Measurements from ENCODE around the gene TCF12. TPM values are rescaled to one million over a fixed set of nuclear protein-coding genes. Genes with fewer than 3 reads are reported as not detected.
"Not testable (repeated sequence)": the region's sequence is repeated elsewhere in the genome, so short reads cannot be mapped to it uniquely, and the experiment has no call there.

The TCF12 gene
- total RNA-seq, 3 donors from 2014 or later (not counting 1 experiment from before 2014, with no cell fraction given), result 84.1 to 111 (median 107) TPM

DNA sequence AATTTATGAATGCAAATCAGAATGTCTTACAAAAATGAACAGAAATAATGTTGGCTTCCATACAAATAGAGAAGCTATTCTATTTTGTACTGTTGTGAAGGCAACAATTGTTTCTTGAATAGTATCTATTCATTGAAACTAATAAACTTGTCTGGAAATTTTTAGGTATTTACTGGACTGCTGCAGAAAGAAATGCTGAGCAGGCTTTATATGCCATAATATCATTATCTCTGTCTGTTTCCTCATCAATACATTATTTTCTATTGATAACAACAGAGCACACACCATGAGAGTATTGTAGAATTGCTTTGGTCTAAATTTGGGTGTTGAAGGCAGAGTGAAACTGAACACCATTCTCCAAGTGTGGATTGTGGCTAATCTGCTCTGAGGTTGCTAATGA, 241.3 kb downstream of the TCF12 start:
- Mint-ChIP-seq H3K36me3 (no peaks in the 10 kb centered on the region), H3K9me3 (no peaks in the 10 kb centered on the region), H3K27me3 (ENCODE audit: low read depth in 2 of 2) (no peaks in the 10 kb centered on the region), H3K4me3 (no peak overlapping the region), H3K4me1 (peaks cover 9 to 11% of the 10 kb centered on the region in 2 donors), H3K27ac (no peak overlapping the region)
- Histone ChIP-seq H3K27me3 (ENCODE audit: control insufficient read depth, insufficient read depth, low read length) (no peaks in the 10 kb centered on the region), H3K27ac (ENCODE audit: low read length) (no peak overlapping the region), H3K9me3 (ENCODE audit: control insufficient read depth, insufficient read depth, low read length) (no peaks in the 10 kb centered on the region), H3K4me3 (ENCODE audit: low read length) (no peak overlapping the region), H3K36me3 (ENCODE audit: control insufficient read depth, insufficient read depth, low read length) (no peaks in the 10 kb centered on the region), H3K4me1 (ENCODE audit: control insufficient read depth, insufficient read depth, low read length) (no peaks in the 10 kb centered on the region)
- ATAC-seq (no peak), DNase-seq (no peak)
- intact Hi-C loops (cut with micrococcal nuclease), result no loop called here
- TF ChIP-seq, protein P1, sequence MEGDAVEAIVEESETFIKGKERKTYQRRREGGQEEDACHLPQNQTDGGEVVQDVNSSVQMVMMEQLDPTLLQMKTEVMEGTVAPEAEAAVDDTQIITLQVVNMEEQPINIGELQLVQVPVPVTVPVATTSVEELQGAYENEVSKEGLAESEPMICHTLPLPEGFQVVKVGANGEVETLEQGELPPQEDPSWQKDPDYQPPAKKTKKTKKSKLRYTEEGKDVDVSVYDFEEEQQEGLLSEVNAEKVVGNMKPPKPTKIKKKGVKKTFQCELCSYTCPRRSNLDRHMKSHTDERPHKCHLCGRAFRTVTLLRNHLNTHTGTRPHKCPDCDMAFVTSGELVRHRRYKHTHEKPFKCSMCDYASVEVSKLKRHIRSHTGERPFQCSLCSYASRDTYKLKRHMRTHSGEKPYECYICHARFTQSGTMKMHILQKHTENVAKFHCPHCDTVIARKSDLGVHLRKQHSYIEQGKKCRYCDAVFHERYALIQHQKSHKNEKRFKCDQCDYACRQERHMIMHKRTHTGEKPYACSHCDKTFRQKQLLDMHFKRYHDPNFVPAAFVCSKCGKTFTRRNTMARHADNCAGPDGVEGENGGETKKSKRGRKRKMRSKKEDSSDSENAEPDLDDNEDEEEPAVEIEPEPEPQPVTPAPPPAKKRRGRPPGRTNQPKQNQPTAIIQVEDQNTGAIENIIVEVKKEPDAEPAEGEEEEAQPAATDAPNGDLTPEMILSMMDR (IDR thresholded peaks at IDR 0.05), result no peak

- Histone ChIP-seq H3K4me3 (ENCODE audit: low read length) (no peak overlapping the region), H3K36me3 (ENCODE audit: control insufficient read depth, insufficient read depth, low read length) (no peaks in the 10 kb centered on the region), H3K4me1 (ENCODE audit: control insufficient read depth, insufficient read depth, low read length) (no peaks in the 10 kb centered on the region), H3K27ac (ENCODE audit: low read length) (no peak overlapping the region), H3K9me3 (ENCODE audit: control insufficient read depth, insufficient read depth, low read length) (no peaks in the 10 kb centered on the region), H3K27me3 (ENCODE audit: control insufficient read depth, insufficient read depth, low read length) (no peaks in the 10 kb centered on the region)
- TF ChIP-seq, protein P1 (IDR thresholded peaks at IDR 0.05), result no peak
- intact Hi-C loops (cut with micrococcal nuclease), result no loop called here
- H3K36me3 Mint-ChIP-seq, result no peaks in the 10 kb centered on the region
- no peaks in the 10 kb centered on the region for H3K27me3 Mint-ChIP-seq (ENCODE audit: low read depth in 2 of 2)
- H3K4me1 Mint-ChIP-seq, result peaks cover 9 to 11% of the 10 kb centered on the region in 2 donors
- ATAC-seq (no peak), DNase-seq (no peak)
- no peak overlapping the region for H3K4me3 Mint-ChIP-seq
- no peaks in the 10 kb centered on the region for H3K9me3 Mint-ChIP-seq
- WGBS (ENCODE audit: insufficient coverage), result 93% methylated on average over 2 of the region's 2 CpGs
- H3K27ac Mint-ChIP-seq, result no peak overlapping the region
These were observed 242.5 kb downstream of the TCF12 start for GRCh38 chr15:57160823-57161560.

- H3K36me3 Mint-ChIP-seq; H3K27me3 ChIP-seq (ENCODE audit: control insufficient read depth, insufficient read depth, low read length); H3K9me3 Mint-ChIP-seq; ATAC-seq; DNase-seq; intact Hi-C loops (cut with micrococcal nuclease); H3K27ac Mint-ChIP-seq; H3K4me3 ChIP-seq (ENCODE audit: low read length); H3K27me3 Mint-ChIP-seq (ENCODE audit: low read depth in 2 of 2); H3K4me1 ChIP-seq (ENCODE audit: control insufficient read depth, insufficient read depth, low read length); H3K36me3 ChIP-seq (ENCODE audit: control insufficient read depth, insufficient read depth, low read length); H3K4me3 Mint-ChIP-seq; H3K9me3 ChIP-seq (ENCODE audit: control insufficient read depth, insufficient read depth, low read length); H3K27ac ChIP-seq (ENCODE audit: low read length): not testable (repeated sequence)
- peaks cover 2 to 10% of the 10 kb centered on the region in 2 donors for H3K4me1 Mint-ChIP-seq
- 92% methylated on average over 7 of the region's 7 CpGs for WGBS (ENCODE audit: insufficient coverage)
These were observed 245.8 kb downstream of the TCF12 start for GRCh38 chr15:57164251-57164650.

- H3K27me3 Mint-ChIP-seq (ENCODE audit: low read depth in 2 of 2), result no peaks in the 10 kb centered on the region
- no peaks in the 10 kb centered on the region for H3K9me3 Mint-ChIP-seq
- intact Hi-C loops (cut with micrococcal nuclease), result no loop called here
- DNase-seq, result no peak
- WGBS (ENCODE audit: insufficient coverage), result 94% methylated on average over 2 of the region's 2 CpGs
- H3K27ac ChIP-seq (ENCODE audit: low read length), result no peak overlapping the region
- H3K27me3 ChIP-seq (ENCODE audit: control insufficient read depth, insufficient read depth, low read length), result no peaks in the 10 kb centered on the region
- H3K4me1 ChIP-seq (ENCODE audit: control insufficient read depth, insufficient read depth, low read length), result no peaks in the 10 kb centered on the region
- peaks cover 7% of the 10 kb centered on the region for H3K36me3 Mint-ChIP-seq
- TF ChIP-seq, protein P1 (IDR thresholded peaks at IDR 0.05), result no peak
- H3K9me3 ChIP-seq (ENCODE audit: control insufficient read depth, insufficient read depth, low read length), result no peaks in the 10 kb centered on the region
- no peak for ATAC-seq
- H3K4me3 ChIP-seq (ENCODE audit: low read length), result no peak overlapping the region
- peaks cover 8% of the 10 kb centered on the region for H3K36me3 ChIP-seq (ENCODE audit: control insufficient read depth, insufficient read depth, low read length)
- H3K4me3 Mint-ChIP-seq, result no peak overlapping the region
- H3K27ac Mint-ChIP-seq, result no peak overlapping the region
- peaks cover 0 to 8% of the 10 kb centered on the region in 2 donors for H3K4me1 Mint-ChIP-seq
These were observed 247.5 kb downstream of the TCF12 start for GRCh38 chr15:57165992-57166391.
